Omental fat pad (tissue), 4 donors: ENCODE results near the gene REEP3. TPM values are rescaled to one million over a fixed set of nuclear protein-coding genes. Genes with fewer than 3 reads are reported as not detected.
A peak's percentile ranks its signal among the peaks of the same experiment; 100 is the strongest.

Experiments
- ATAC-seq: fragments of 150-250 bp; one replicate; pipeline ENCODE4 v1.9.1; 2016; ENCODE audit warnings: mild to moderate bottlenecking, moderate library complexity; ENCODE audit not compliant: low FRiP score
- DNase-seq: peaks from one replicate; pipeline ENCODE4 v3.0.0-alpha.2; 2019; ENCODE audit warnings: low spot score
- total RNA-seq, 4 donors: library from RNA; depleted of rRNA; stranded (reverse); fragments of >200 nt; gene quantifications; one replicate each; pipeline ENCODE4 v1.1.0, GENCODE V29; 2016
- TF ChIP-seq, protein P1 (sequence below), 3 donors: fragments of 450-650 bp; IDR thresholded peaks; one replicate each; pipeline ENCODE4 v1.5.1; 2016 to 2017; ENCODE audit warnings: antibody characterized with exemption in 3 of 3, mild to moderate bottlenecking in 3 of 3, moderate library complexity in 2 of 3

Gene REEP3
- total RNA-seq, 4 donors from 2014 or later = 44.7 to 70.5 (median 57.1) TPM

GRCh38 chr10:63624701-63625100 is 103.5 kb downstream of the REEP3 start:
- DNase-seq (no peak), ATAC-seq (no peak)
- TF ChIP-seq, protein P1, sequence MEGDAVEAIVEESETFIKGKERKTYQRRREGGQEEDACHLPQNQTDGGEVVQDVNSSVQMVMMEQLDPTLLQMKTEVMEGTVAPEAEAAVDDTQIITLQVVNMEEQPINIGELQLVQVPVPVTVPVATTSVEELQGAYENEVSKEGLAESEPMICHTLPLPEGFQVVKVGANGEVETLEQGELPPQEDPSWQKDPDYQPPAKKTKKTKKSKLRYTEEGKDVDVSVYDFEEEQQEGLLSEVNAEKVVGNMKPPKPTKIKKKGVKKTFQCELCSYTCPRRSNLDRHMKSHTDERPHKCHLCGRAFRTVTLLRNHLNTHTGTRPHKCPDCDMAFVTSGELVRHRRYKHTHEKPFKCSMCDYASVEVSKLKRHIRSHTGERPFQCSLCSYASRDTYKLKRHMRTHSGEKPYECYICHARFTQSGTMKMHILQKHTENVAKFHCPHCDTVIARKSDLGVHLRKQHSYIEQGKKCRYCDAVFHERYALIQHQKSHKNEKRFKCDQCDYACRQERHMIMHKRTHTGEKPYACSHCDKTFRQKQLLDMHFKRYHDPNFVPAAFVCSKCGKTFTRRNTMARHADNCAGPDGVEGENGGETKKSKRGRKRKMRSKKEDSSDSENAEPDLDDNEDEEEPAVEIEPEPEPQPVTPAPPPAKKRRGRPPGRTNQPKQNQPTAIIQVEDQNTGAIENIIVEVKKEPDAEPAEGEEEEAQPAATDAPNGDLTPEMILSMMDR (IDR thresholded peaks at IDR 0.05) = no peak

DNA sequence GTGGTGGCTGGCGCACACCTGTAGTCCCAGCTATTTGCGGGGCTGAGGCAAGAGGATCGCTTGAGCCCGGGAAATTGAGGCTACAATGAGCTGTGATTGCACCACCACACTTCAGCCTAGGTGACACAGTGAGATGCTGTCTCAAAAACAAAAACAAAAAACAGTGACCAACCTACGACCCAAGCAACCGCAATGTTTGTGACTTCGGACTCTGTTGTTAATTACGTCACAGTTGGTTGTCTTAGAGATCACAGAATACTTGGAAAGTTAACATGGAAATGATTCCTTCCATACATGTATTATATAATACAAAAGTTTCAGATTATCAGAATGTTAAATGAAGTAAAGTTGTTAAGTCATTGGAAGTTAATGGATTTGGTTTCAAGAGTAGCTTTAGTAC is 106.2 kb downstream of the REEP3 start:
- TF ChIP-seq, protein P1 (IDR thresholded peaks at IDR 0.05) = no peak

GRCh38 chr10:63627881-63628296 is 106.7 kb downstream of the REEP3 start:
- TF ChIP-seq, protein P1 (IDR thresholded peaks at IDR 0.05) = no peak
- no peak for ATAC-seq
- no peak for DNase-seq

More for the DNA sequence above, 106.2 kb downstream of the REEP3 start:
- ATAC-seq = no peak
- DNase-seq = no peak

DNA sequence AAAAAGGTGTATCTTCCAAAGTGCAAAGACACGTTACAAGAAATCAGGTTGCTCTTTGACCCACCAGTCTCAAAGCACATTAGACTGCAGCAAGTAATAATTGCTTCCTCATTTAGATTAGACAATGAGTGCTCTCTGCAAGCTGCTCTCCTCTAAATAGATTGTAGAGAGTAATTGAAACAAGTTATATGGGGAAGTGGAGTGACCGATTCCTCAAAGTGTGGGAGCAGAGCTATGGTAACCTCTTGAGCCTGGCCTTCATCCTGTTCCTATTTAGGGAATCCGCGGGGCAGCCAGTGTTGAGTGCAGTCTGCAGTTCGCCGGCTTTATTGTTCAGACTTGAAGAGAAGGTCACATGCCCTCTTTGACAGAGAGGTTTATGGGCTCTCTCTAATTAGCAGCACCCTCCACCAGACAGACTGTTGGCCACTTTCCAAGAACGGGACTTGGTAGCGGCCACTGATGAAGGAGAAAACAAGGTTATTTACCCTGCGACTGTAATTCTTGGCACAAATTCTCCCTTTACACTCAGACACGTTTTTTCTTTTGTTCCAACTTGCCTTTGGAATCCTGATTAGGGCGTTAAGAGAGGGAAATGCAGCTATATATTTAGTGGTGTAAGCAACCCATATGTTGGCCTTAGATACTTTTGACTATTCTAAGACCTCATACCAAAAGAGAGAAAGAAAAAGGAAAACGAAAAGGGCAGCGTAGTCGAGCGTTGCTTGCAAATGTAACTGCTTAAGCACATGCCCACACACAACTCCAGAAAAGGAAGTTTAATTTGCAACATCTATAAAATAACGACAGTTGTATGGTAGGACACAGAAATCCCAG is 107.5 kb downstream of the REEP3 start:
- TF ChIP-seq, protein P1 (IDR thresholded peaks at IDR 0.05) = no peak
- peak; percentile 15 for ATAC-seq
- DNase-seq = no peak

DNA sequence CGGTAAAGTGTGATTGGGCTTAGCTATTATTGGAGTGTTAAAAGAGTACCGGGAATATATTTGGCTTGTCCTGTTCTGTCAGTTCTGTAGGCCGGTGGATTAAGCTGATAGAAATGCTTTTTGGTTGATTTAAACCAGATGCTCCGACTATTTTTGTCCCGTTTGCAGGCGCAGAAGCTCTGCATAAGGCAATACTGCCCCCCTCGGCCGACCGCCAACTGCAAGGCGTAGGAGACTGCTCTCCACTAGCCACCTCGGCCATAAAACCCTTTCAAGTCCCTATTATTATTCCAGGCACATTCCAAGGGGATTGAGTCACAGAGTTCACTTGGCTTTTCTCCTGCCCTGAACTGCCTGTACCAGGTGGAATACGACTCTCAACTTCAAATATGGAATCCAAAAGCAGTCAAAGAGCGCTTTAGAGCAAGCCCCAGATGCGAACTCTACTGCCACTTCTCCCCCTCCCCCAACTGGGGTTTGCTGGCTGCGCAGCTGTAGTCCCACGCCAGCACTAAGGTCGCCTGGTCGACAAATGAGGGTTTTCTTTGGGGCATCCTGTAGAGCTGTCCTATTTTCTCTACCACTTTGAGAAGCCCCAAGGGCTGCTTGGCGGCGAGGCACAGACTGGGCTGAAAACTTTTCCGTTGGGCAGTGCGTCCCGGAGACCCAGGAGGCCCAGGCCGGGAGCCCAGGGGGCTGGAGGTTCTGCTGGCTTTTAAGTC is 108.3 kb downstream of the REEP3 start:
- DNase-seq (peak; percentile 79), ATAC-seq (peak; percentile 80)
- TF ChIP-seq, protein P1 (IDR thresholded peaks at IDR 0.05) = no peak

DNA sequence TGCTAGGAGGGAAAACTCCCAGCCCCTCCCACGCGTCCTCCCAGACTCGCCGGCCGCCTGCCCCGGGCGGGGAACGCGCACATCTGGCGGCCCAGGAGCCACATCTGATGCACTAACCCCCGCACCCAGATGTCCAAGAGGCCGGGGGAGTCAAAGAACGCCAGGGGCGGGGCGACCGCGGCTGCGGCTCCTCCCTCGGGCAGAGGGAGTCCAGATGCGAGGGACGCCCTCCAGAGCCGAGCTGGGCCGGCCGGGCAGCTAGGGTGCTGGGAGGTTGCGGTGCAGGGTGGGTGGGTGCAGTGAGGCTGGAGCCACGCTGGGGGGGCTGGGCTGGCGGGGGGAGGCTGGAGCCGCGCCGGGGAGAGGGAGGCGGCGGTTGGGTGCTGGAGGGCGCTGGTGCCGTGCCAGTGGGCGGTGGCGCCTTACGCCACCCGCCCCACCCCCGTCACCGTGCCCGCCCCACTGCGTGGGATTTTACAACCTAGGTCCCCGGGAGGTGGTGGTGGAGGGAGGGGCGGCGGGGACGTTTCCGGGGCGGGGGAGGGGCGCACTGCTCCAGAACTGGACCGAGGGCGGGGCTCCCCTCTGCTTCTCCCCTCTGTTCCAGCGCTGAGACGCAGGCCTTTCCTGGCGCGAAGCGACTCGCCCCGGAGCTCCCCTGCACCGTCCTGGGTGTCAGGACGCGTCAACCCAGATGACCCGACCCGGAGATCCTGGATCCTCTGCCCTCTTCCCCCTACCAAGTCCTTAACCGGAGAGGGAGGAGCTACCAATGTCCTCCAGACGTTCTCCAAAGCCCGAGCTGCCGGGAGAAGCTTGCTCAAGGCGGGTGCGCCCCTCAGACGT is 109.1 kb downstream of the REEP3 start:
- ATAC-seq = peak; percentile 83
- TF ChIP-seq, protein P1 (IDR thresholded peaks at IDR 0.05) = no peak

More for the DNA sequence above, 109.1 kb downstream of the REEP3 start:
- peak; percentile 66 for DNase-seq
